AG08395 (cell line): ENCODE data around the gene NPSR1.

Experiments
- DNase-seq: peaks from one replicate; pipeline ENCODE4 v3.0.0; 2012; ENCODE audit warnings: mixed read lengths, low spot score

Gene NPSR1

GRCh38 chr7:34720289-34720688, 62.3 kb downstream of the NPSR1 start:
- no peak for DNase-seq

GRCh38 chr7:34723338-34723737, 65.3 kb downstream of the NPSR1 start:
- no peak for DNase-seq

- no peak for DNase-seq
Measured at GRCh38 chr7:34723866-34724490, 66.0 kb downstream of the NPSR1 start.

GRCh38 chr7:34726221-34726620, 68.2 kb downstream of the NPSR1 start:
- no peak for DNase-seq

GRCh38 chr7:34727464-34727995, 69.5 kb downstream of the NPSR1 start:
- DNase-seq = no peak

GRCh38 chr7:34728156-34728555, 70.1 kb downstream of the NPSR1 start:
- no peak for DNase-seq

- DNase-seq = no peak
Measured at GRCh38 chr7:34734771-34735170, 76.8 kb downstream of the NPSR1 start.

- DNase-seq = no peak
Measured at GRCh38 chr7:34735526-34735925, 77.5 kb downstream of the NPSR1 start.

GRCh38 chr7:34739651-34740300, 81.8 kb downstream of the NPSR1 start:
- no peak for DNase-seq

- no peak for DNase-seq
Measured at GRCh38 chr7:34740840-34741239, 82.8 kb downstream of the NPSR1 start.

- DNase-seq = no peak
Measured at GRCh38 chr7:34747176-34747781, 89.3 kb downstream of the NPSR1 start.

GRCh38 chr7:34747867-34748727, 90.1 kb downstream of the NPSR1 start:
- DNase-seq = peak; percentile 83

- no peak for DNase-seq
Measured at GRCh38 chr7:34748728-34749089, 90.7 kb downstream of the NPSR1 start.

GRCh38 chr7:34749446-34749845, 91.4 kb downstream of the NPSR1 start:
- DNase-seq = no peak

- DNase-seq = no peak
Measured at GRCh38 chr7:34750209-34750608, 92.2 kb downstream of the NPSR1 start.

GRCh38 chr7:34750636-34751035, 92.6 kb downstream of the NPSR1 start:
- DNase-seq = no peak

- no peak for DNase-seq
Measured at GRCh38 chr7:34751725-34752643, 94.0 kb downstream of the NPSR1 start.

- DNase-seq = no peak
Measured at GRCh38 chr7:34752929-34753328, 94.9 kb downstream of the NPSR1 start.

GRCh38 chr7:34755008-34755407, 97.0 kb downstream of the NPSR1 start:
- DNase-seq = no peak

- no peak for DNase-seq
Measured at GRCh38 chr7:34756025-34756437, 98.0 kb downstream of the NPSR1 start.

GRCh38 chr7:34756691-34757090, 98.7 kb downstream of the NPSR1 start:
- DNase-seq = no peak
